GM12878 (cell line): Measurements from ENCODE around the gene PTPRN2. TPM values are rescaled to one million over a fixed set of nuclear protein-coding genes. Genes with fewer than 3 reads are reported as not detected.

Source experiments
- HDAC6 ChIP-seq: fragments of 200-600 bp; sonication (generic); IDR thresholded peaks from one replicate; pipeline ENCODE4 v1.8.0; 2017; ENCODE audit warnings: antibody characterized with exemption; ENCODE audit not compliant: unreplicated experiment
- POLR2A ChIP-seq: IDR thresholded peaks from 2 replicates; pipeline ENCODE4 v1.6.1; 2011; ENCODE audit warnings: low read depth, mild to moderate bottlenecking, low read length
- RBBP5 ChIP-seq: fragments of 200-600 bp; sonication (generic); conservative IDR thresholded peaks from 2 replicates; pipeline ENCODE4 v1.6.1; 2016
- RELA ChIP-seq: fragments of 450-650 bp; IDR thresholded peaks from 2 replicates; pipeline ENCODE4 v1.8.0; 2014; ENCODE audit warnings: borderline replicate concordance; ENCODE audit not compliant: partially characterized antibody
- REST ChIP-seq: IDR thresholded peaks from 2 replicates; pipeline ENCODE4 v1.6.1; 2012; ENCODE audit warnings: mild to moderate bottlenecking, low read depth, low read length
- SMAD1 ChIP-seq: fragments of 450-650 bp; IDR thresholded peaks from 2 replicates; pipeline ENCODE4 v1.6.1; 2018; ENCODE audit warnings: mild to moderate bottlenecking, low read depth; ENCODE audit not compliant: partially characterized antibody
- STAT1 ChIP-seq: fragments of 450-650 bp; conservative IDR thresholded peaks from 2 replicates; pipeline ENCODE4 v1.6.1; 2014; ENCODE audit warnings: antibody characterized with exemption, mild to moderate bottlenecking
- TBL1XR1 ChIP-seq: IDR thresholded peaks from 2 replicates; pipeline ENCODE4 v1.6.1; 2012; ENCODE audit warnings: low read depth, low read length, improper control_type of control experiment
- polyA plus RNA-seq, 11 experiments: library from polyadenylated mRNA; depleted of rRNA in 4 of 11; unstranded in 6 of 11; stranded (reverse) in 5 of 11; fragments of >200 nt; fragmentation: Nextera tagmentation in 4 of 11; fragmentation: Illumina TruSeq in 1 of 11; extraction: Ambion mirVana in 4 of 11; extraction: Trizol in 1 of 11; gene quantifications; 1 replicate in 1 of 11; 2 replicates in 10 of 11; pipeline versions ENCODE4 v1.2.1 to v1.2.3, GENCODE V29; 2011 to 2016; ENCODE audit warnings: inconsistent platforms in 2 of 11, missing spikeins in 2 of 11, low read depth in 1 of 11
- total RNA-seq, 4 experiments: library from RNA; depleted of rRNA in 3 of 4; stranded (reverse); fragments of >200 nt in 3 of 4; fragmentation: Illumina TruSeq in 1 of 4; extraction: Trizol in 1 of 4; gene quantifications; 2 replicates each; pipeline versions ENCODE4 v1.2.1 to v1.2.3, GENCODE V29; 2013 to 2021
- TF ChIP-seq, protein P1 (sequence below): fragments of 450-650 bp; IDR thresholded peaks from 2 replicates; pipeline ENCODE4 v1.6.1; 2018; ENCODE audit warnings: mild to moderate bottlenecking, low read depth, moderate library complexity; ENCODE audit not compliant: partially characterized antibody

PTPRN2 gene
- total and polyA plus RNA-seq, 10 of the 15 experiments (the other 5 are each of a cell fraction or from before 2014, with no cell fraction given) = 5.4 TPM; not detected in 9

- TF ChIP-seq REST (no peak), RBBP5 (no peak), HDAC6 (no peak), POLR2A (no peak), RELA (no peak), TBL1XR1 (no peak), STAT1 (no peak), SMAD1 (no peak)
- TF ChIP-seq, protein P1, sequence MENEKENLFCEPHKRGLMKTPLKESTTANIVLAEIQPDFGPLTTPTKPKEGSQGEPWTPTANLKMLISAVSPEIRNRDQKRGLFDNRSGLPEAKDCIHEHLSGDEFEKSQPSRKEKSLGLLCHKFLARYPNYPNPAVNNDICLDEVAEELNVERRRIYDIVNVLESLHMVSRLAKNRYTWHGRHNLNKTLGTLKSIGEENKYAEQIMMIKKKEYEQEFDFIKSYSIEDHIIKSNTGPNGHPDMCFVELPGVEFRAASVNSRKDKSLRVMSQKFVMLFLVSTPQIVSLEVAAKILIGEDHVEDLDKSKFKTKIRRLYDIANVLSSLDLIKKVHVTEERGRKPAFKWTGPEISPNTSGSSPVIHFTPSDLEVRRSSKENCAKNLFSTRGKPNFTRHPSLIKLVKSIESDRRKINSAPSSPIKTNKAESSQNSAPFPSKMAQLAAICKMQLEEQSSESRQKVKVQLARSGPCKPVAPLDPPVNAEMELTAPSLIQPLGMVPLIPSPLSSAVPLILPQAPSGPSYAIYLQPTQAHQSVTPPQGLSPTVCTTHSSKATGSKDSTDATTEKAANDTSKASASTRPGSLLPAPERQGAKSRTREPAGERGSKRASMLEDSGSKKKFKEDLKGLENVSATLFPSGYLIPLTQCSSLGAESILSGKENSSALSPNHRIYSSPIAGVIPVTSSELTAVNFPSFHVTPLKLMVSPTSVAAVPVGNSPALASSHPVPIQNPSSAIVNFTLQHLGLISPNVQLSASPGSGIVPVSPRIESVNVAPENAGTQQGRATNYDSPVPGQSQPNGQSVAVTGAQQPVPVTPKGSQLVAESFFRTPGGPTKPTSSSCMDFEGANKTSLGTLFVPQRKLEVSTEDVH = no peak
- TF ChIP-seq, all 136 proteins: peak for 0
Observed at GRCh38 chr7:157709531-157710251, 877.9 kb downstream of the PTPRN2 start (continued).
